ENCODE results near the gene ZNF615.
"Not testable (repeated sequence)": the region's sequence is repeated elsewhere in the genome, so short reads cannot be mapped to it uniquely, and the experiment has no call there.

DNA sequence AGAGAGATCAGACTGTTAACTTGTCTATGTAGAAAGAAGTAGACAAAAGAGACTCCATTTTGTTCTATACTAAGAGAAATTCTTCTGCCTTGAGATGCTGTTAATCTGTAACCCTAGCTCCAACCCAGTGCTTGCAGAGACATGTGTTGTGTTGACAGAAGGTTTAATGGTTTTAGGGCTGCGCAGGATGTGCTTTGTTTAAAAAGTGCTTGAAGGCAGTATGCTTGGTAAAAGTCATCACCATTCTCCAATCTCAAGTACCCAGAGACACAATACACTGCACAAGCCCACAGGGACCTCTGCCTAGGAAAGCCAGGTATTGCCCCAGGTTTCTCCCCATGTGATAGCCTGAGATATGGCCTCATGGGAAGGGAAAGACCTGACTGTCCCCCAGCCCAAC is 43.7 kb upstream of the ZNF615 start:
- not testable (repeated sequence) for TF ChIP-seq OSR1 (CRISPR knock-in tag; IDR thresholded peaks at IDR 0.05); ZFP3 (CRISPR knock-in tag; IDR thresholded peaks at IDR 0.05); BACH2 (CRISPR knock-in tag; IDR thresholded peaks at IDR 0.05; ENCODE audit: borderline replicate concordance); CSDC2 (CRISPR knock-in tag; IDR thresholded peaks at IDR 0.05); TOX (CRISPR knock-in tag; IDR thresholded peaks at IDR 0.05; ENCODE audit: borderline replicate concordance)
